ENCODE results near the gene CCDC60. TPM values are rescaled to one million over a fixed set of nuclear protein-coding genes. Genes with fewer than 3 reads are reported as not detected.

The CCDC60 gene
- total RNA-seq, 1 experiment from 2014 or later, result not detected

GRCh38 chr12:119369161-119369560 is 34.6 kb downstream of the CCDC60 start:
- DNase-seq (ENCODE audit: low read depth, low spot score), result no peak
- no peaks in the 10 kb centered on the region for H3K9me3 ChIP-seq (ENCODE audit: control insufficient read depth in 1 of 2, insufficient read depth in 1 of 2, low read depth in 1 of 2, low read length in 2 of 2)
- H3K79me2 ChIP-seq (ENCODE audit: insufficient read depth, low read length), result no peaks in the 10 kb centered on the region
- intact Hi-C loops (cut with micrococcal nuclease), result no loop called here
- no peaks in the 10 kb centered on the region for H3K4me1 ChIP-seq (ENCODE audit: control insufficient read depth in 1 of 2, insufficient read depth in 2 of 2, low read length in 2 of 2)
- TF ChIP-seq, protein P1, sequence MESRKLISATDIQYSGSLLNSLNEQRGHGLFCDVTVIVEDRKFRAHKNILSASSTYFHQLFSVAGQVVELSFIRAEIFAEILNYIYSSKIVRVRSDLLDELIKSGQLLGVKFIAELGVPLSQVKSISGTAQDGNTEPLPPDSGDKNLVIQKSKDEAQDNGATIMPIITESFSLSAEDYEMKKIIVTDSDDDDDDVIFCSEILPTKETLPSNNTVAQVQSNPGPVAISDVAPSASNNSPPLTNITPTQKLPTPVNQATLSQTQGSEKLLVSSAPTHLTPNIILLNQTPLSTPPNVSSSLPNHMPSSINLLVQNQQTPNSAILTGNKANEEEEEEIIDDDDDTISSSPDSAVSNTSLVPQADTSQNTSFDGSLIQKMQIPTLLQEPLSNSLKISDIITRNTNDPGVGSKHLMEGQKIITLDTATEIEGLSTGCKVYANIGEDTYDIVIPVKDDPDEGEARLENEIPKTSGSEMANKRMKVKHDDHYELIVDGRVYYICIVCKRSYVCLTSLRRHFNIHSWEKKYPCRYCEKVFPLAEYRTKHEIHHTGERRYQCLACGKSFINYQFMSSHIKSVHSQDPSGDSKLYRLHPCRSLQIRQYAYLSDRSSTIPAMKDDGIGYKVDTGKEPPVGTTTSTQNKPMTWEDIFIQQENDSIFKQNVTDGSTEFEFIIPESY (IDR thresholded peaks at IDR 0.05; ENCODE audit: extremely low read depth, insufficient replicate concordance, low read length), result no peak
- no peak for TF ChIP-seq ZFX (IDR thresholded peaks at IDR 0.05)
- TF ChIP-seq RAD21 (IDR thresholded peaks at IDR 0.05; ENCODE audit: low read depth), result no peak
- TF ChIP-seq, protein P2, sequence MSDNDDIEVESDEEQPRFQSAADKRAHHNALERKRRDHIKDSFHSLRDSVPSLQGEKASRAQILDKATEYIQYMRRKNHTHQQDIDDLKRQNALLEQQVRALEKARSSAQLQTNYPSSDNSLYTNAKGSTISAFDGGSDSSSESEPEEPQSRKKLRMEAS (IDR thresholded peaks at IDR 0.05), result no peak
- TF ChIP-seq YY1 (IDR thresholded peaks at IDR 0.05; ENCODE audit: extremely low read depth, insufficient replicate concordance, low read depth, low read length), result no peak
- no peak for TF ChIP-seq CEBPB (IDR thresholded peaks at IDR 0.05; ENCODE audit: low read depth)
- TF ChIP-seq EGR1 (IDR thresholded peaks at IDR 0.05; ENCODE audit: low read depth), result no peak
- TF ChIP-seq SRF (IDR thresholded peaks at IDR 0.05; ENCODE audit: low read depth), result no peak
- no peak for TF ChIP-seq TCF7L2 (IDR thresholded peaks at IDR 0.05; ENCODE audit: borderline replicate concordance, extremely low read depth, insufficient read depth, insufficient read length)
- no peak for TF ChIP-seq POLR2A (IDR thresholded peaks at IDR 0.05; ENCODE audit: borderline replicate concordance, extremely low read depth, insufficient read depth, insufficient read length)
- TF ChIP-seq REST (IDR thresholded peaks at IDR 0.05; ENCODE audit: low read depth), result no peak
- no peak for TF ChIP-seq ATF3 (IDR thresholded peaks at IDR 0.05)
- no peak for TF ChIP-seq POLR2AphosphoS5 (IDR thresholded peaks at IDR 0.05; ENCODE audit: low read depth, low read length)
- TF ChIP-seq, protein P3, sequence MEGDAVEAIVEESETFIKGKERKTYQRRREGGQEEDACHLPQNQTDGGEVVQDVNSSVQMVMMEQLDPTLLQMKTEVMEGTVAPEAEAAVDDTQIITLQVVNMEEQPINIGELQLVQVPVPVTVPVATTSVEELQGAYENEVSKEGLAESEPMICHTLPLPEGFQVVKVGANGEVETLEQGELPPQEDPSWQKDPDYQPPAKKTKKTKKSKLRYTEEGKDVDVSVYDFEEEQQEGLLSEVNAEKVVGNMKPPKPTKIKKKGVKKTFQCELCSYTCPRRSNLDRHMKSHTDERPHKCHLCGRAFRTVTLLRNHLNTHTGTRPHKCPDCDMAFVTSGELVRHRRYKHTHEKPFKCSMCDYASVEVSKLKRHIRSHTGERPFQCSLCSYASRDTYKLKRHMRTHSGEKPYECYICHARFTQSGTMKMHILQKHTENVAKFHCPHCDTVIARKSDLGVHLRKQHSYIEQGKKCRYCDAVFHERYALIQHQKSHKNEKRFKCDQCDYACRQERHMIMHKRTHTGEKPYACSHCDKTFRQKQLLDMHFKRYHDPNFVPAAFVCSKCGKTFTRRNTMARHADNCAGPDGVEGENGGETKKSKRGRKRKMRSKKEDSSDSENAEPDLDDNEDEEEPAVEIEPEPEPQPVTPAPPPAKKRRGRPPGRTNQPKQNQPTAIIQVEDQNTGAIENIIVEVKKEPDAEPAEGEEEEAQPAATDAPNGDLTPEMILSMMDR (IDR thresholded peaks at IDR 0.05 in 2 of 3, conservative IDR thresholded peaks at IDR 0.05 in 1 of 3; ENCODE audit: borderline replicate concordance in 1 of 3, insufficient read depth in 1 of 3, low read depth in 2 of 3, low read length in 2 of 3), result no peak
- no peak for TF ChIP-seq EZH2phosphoT487 (IDR thresholded peaks at IDR 0.05; ENCODE audit: borderline replicate concordance)
- TF ChIP-seq EZH2 (IDR thresholded peaks at IDR 0.05), result no peak
- TF ChIP-seq ELF1 (IDR thresholded peaks at IDR 0.05; ENCODE audit: borderline replicate concordance, low read depth), result no peak
- ChIA-PET RAD21 (ENCODE audit: low non-redundant PET in 1 of 2, low total read pairs in 2 of 2, uncharacterized antibody in 2 of 2, unreplicated experiment in 2 of 2) (no interaction called here), CTCF (interaction anchor here (1.3 kb wide), 1 partner anchor 44 kb away, joined by 3 read pairs; no protein-coding TSS in a partner anchor), POLR2A (no interaction called here)
- H3K36me3 ChIP-seq (ENCODE audit: control insufficient read depth in 1 of 2, insufficient read depth in 2 of 2, low read length in 2 of 2), result no peaks in the 10 kb centered on the region
- no peak overlapping the region for H3K4me2 ChIP-seq (ENCODE audit: low read length)
- BruUV-seq (replicated peaks), result no TSS peak
- no peak overlapping the region for H3K9ac ChIP-seq (ENCODE audit: low read length)
- no peak for ATAC-seq
- no peaks in the 10 kb centered on the region for H4K20me1 ChIP-seq (ENCODE audit: insufficient read depth)
- no peak overlapping the region for H2AFZ ChIP-seq (ENCODE audit: low read depth, low read length, poor library complexity, severe bottlenecking)
- H3K27ac ChIP-seq (ENCODE audit: low read depth, low read length), result no peak overlapping the region
- H3K9me2 ChIP-seq (ENCODE audit: insufficient read depth), result no peaks in the 10 kb centered on the region
- H3K27me3 ChIP-seq (ENCODE audit: insufficient read depth, low read length), result peaks cover 3% of the 10 kb centered on the region; the same call in 1 of the 2 replicates
- H3K4me3 ChIP-seq (replicated peaks in 1 of 2; ENCODE audit: low read depth in 1 of 2, low read length in 2 of 2), result no peak overlapping the region

Measured in HCT116 (cell line).